Choroid plexus epithelial cell (primary cell): ENCODE data around the gene CREB3L4.
A peak's percentile ranks its signal among the peaks of the same experiment; 100 is the strongest.
"Not testable (repeated sequence)": the region's sequence is repeated elsewhere in the genome, so short reads cannot be mapped to it uniquely, and the experiment has no call there.

Experiments used
- DNase-seq: peaks from one replicate; pipeline ENCODE4 v3.0.0-alpha.2; 2010; ENCODE audit warnings: low read depth
- H3K4me3 ChIP-seq: 2 replicates; pipeline ENCODE4 v1.5.1; 2011; ENCODE audit warnings: low read depth, mild to moderate bottlenecking, control low read depth, low read length, moderate library complexity
- TF ChIP-seq, protein P1 (sequence below): conservative IDR thresholded peaks from 2 replicates; pipeline ENCODE4 v1.5.1; 2011; ENCODE audit warnings: low read depth, mild to moderate bottlenecking, control low read depth, inconsistent platforms, low read length, moderate library complexity

Gene CREB3L4

DNA sequence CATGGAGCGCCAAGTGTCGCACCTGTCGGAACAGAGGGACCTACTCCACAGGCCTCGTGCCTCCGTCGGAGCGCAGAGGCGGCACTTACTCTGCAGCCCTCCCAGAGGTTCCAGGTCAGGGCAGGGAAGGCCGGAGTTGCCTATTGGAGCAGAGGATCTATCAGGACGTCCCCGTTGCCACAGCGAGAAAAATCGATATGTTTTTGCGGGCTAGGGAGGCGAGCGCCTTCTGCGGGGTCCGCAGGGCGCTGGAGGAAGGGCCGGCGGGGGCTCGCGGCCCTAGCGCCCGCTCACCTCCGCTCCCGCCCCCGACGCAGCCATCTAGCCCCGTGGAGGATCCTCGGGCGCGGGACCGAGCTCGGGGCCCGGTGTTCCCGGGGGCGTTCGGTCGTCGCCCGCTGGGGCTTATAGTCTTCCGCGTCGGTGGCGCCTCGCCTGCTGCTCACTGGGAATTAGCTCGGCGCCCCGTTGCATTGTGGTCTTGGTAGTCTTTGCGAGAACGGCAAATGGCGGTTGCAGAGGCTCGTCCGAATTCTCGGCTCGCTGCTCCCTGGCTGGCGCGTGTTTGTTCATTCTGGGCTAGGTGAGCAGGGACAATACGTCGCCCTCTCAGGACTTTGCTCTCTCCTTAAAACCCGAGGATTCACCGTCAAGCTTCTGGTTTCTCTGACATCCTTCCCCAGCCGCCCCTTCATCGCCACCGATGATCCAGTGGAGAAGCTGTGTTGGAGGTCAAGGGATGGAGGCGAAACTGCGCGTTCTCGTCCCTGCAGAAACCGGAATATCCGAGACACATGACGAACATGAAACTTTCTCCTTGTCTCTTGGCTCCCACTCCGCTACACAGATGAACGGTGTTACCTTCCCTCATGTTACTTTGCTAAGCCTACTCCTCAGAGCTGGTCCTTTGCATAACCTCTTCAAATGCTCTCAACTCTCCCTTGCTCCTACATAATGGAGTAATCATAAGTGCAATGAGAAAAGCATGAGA, 9.8 kb downstream of the CREB3L4 start, which contains the start of gene JTB:
TSS of gene JTB (minus strand) at position 425 of the 991 bp plus-strand sequence. CDS start at position 3, 422 bp downstream.
- peak; percentile 84 for DNase-seq
- peak within 1 kb of the TSS; percentile 96 for H3K4me3 ChIP-seq
- TF ChIP-seq, protein P1, sequence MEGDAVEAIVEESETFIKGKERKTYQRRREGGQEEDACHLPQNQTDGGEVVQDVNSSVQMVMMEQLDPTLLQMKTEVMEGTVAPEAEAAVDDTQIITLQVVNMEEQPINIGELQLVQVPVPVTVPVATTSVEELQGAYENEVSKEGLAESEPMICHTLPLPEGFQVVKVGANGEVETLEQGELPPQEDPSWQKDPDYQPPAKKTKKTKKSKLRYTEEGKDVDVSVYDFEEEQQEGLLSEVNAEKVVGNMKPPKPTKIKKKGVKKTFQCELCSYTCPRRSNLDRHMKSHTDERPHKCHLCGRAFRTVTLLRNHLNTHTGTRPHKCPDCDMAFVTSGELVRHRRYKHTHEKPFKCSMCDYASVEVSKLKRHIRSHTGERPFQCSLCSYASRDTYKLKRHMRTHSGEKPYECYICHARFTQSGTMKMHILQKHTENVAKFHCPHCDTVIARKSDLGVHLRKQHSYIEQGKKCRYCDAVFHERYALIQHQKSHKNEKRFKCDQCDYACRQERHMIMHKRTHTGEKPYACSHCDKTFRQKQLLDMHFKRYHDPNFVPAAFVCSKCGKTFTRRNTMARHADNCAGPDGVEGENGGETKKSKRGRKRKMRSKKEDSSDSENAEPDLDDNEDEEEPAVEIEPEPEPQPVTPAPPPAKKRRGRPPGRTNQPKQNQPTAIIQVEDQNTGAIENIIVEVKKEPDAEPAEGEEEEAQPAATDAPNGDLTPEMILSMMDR = no peak

DNA sequence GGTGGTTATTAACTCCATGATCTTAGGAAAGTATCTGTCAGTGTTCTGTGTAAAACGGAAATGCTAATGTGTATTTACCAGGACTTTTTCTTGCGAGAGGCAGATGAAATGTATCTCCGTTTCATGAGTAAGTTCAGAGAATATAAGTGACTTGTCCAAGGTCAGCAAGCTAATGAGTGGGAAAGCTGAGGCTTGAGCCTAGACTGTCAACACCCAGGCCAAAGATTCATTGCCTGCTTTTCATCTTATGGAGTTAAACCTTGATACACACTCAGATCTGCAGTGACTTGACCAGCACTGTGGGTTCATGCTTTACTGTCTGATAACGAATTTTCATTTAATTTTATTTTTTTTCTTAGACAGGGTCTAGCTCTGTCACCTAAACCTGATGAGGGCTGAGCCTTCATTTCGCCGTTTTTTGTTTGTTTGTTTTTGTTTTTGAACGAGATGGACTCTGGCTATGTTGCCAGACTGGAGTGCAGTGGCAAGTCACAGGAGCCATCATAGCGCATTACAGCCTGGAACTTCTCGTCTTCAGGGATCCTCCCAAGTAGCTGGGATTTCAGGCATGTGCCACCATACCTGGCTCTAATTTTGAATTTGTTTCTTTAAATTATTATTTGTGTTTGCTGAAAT, 10.7 kb downstream of the CREB3L4 start:
- TF ChIP-seq, protein P1 = no peak
- DNase-seq = no peak
- peak overlapping the region; percentile 96 for H3K4me3 ChIP-seq

DNA sequence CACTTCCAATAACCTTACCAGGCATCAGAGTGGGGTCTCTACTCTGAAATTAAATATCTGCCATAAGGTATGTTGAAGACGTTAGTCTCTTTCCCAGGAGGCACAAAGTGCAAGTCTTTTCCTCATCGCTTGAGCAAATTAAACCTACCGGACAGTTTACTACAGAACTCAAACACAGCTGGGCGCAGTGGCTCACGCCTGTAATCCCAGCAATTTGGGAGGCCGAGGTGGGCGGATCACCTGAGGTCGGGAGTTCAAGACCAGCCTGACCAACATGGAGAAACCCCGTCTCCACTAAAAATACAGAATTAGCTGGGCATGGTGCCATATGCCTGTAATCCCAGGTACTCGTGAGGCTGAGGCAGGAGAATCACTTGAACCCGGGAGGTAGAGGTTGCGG, 11.4 kb downstream of the CREB3L4 start:
- not testable (repeated sequence) for DNase-seq, H3K4me3 ChIP-seq

DNA sequence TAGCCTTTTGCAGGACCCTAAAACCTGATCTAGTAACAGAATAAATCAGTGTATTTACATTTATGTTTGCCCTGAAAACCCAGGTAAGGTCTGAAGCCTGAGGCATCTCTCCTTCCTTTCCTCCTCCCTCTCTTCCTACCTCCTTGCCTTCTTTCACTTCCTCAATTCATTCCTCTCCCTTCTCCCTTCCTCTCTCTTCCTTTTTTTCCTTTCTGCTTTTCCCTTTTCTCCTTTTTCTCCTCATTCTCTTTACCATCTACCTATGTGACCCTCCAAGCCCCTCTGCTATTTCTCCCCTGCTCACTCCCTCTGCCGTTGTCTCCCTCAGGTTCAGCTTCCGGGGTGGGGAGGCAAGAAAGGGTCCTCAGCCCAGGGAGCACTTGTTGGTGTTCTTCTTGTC, 14.0 kb downstream of the CREB3L4 start:
- DNase-seq, H3K4me3 ChIP-seq: not testable (repeated sequence)

DNA sequence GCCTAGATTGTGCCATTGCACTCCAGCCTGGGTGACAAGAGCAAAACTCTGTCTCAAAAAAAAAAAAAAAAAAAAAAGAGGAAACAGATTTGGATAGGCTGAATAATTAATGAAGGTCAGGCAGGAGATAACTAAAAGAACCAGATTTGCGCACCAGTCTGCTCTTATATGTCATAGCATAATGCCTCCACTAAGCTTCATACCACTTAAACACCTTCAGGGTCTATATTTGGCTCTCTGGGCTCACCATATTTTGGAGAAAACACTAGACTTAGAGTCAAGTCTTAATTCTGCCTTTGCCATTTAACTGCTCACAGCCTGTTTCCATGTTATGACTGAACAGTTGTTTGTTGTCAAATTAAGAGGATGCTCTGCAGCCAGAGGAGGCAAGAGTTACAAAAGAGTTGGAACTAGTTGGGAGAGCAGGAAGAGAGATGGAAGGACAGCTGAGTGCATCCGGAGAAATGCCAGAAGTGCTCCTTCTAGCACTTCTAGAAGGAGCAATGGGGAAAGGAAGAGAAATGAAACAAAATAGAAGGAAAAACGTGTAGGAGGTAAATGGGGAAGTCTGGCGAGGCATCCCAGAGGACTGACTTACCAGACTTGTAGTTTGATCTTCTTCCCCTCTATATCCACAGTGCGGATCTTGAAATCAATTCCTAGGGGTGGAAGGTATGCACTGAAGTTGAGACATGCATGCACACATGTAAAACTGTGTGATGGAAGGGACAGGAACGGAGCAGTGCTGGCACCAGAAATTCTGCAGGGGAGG, 16.6 kb downstream of the CREB3L4 start:
- DNase-seq = no peak
- TF ChIP-seq, protein P1 = no peak
- H3K4me3 ChIP-seq = peak overlapping the region; percentile 83

DNA sequence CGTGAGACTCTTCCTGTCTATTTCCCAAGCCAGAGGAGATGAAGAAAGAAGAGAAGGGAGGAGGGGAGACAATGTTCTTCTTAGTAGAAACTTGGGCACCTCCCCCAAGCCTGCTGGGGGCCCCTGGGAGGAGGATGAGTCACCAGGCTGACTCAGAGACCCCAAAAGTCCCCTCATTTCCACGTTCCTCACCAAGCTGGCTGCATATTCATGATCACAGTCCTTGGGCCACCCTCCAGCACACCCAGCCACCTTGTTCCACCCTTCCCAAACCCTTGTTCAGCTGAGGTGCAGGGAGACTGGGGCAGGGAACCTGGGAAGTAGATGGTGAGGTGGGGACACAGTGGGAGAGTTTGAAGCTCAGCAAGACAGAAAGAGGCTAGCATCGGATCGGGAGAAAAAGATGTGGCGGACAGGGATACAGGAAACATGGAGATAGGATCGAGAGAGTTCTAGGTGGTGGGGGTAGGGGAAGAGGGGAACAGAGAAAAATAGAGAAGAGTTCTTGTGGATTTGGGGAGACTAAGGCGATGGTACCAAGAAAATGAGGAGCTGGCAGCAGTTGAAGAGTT, 17.7 kb downstream of the CREB3L4 start:
- TF ChIP-seq, protein P1 = no peak
- DNase-seq = peak; percentile 81

DNA sequence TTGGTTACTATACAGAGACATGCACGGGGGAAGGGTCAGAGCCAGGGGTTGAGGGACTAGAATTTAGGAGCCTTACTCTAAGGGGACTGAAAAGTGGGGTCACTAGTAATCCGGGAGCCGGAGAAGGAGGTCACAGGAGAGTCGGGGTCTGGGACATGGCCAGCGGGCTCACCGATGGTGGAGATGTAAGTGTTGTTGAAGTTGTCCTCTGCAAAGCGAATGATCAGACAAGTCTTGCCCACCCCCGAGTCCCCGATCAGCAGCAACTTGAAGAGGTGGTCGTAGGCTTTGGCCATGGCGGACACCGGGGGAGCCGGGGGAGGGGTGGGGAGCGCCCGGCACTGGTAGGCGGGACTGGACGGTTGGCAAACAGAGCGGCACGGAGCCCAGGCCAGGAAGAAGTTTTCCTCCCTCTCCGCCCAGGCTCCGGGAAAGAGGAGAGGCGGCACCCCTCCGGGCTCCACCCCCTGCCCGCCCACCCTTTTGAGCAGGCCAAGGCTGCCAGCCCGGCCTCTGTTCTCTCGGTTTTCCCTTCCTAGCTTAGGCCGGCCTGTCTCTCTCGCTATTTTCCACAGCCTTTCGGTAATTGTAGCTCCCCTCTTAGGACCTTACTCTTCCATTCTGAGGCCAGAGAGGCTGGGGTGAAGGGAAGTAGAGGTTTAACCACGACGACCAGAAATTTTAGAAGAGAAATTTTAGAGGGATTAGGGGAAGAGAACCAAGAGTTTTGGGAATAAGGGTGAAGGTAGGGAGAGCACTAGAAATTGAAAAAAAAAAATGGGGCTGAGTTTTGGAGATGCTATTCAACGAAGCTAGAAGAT, 18.4 kb downstream of the CREB3L4 start, which contains the start of gene RAB13:
TSS of gene RAB13 (minus strand) at position 399 of the 821 bp plus-strand sequence. CDS start at position 296, 103 bp downstream.
- peak; percentile 81 for DNase-seq
- TF ChIP-seq, protein P1 = no peak
- peak within 1 kb of the TSS; percentile 83 for H3K4me3 ChIP-seq

More for the DNA sequence above, 17.7 kb downstream of the CREB3L4 start:
- H3K4me3 ChIP-seq = peak overlapping the region; percentile 83
